B cell (primary cell): ENCODE data around the gene MVB12A. TPM values are rescaled to one million over a fixed set of nuclear protein-coding genes. Genes with fewer than 3 reads are reported as not detected.

Experiments used
- ATAC-seq: fragments of 200-7000 bp; cut with Tn5 transposase; one replicate; pipeline ENCODE4 v1.10.0; 2021; ENCODE audit warnings: low read depth, mild to moderate bottlenecking, moderate number of reproducible peaks, moderate library complexity
- CTCF ChIA-PET: fragments of 350-600 bp; sonication (Branson Sonifier 250); formaldehyde crosslinking; loops from one replicate; lab custom pipeline; 2021; ENCODE audit warnings: antibody characterized with exemption, inconsistent platforms; lab: Charles Lee
- POLR2A ChIA-PET: fragments of 350-600 bp; sonication (Branson Sonifier 250); formaldehyde crosslinking; loops from one replicate; lab custom pipeline; 2021; ENCODE audit warnings: antibody characterized with exemption; lab: Charles Lee
- DNase-seq: peaks from one replicate; pipeline ENCODE4 v3.0.0; 2013
- H2AFZ ChIP-seq: 2 replicates; pipeline ENCODE4 v1.6.1; 2012; ENCODE audit warnings: mild to moderate bottlenecking, low read depth, low read length; ENCODE audit not compliant: insufficient read depth, poor library complexity, severe bottlenecking
- H3K27ac ChIP-seq, 2 donors: 1 replicate in 1 of 2; 2 replicates in 1 of 2; pipeline ENCODE4 v1.5.1; 2012 to 2013; ENCODE audit warnings: low read length in 2 of 2, mild to moderate bottlenecking in 2 of 2, moderate library complexity in 1 of 2
- H3K27me3 ChIP-seq, 4 experiments: fragments of 200-600 bp in 1 of 4; sonication (generic) in 1 of 4; replicated peaks in 1 of 4; 1 replicate in 2 of 4; 2 replicates in 2 of 4; pipeline versions ENCODE4 v1.6.1 to v1.7.0; 2013 to 2016; ENCODE audit warnings: low read length in 3 of 4, mild to moderate bottlenecking in 2 of 4, mixed read lengths in 1 of 4, moderate library complexity in 1 of 4; ENCODE audit not compliant: insufficient read depth in 4 of 4, control insufficient read depth in 3 of 4; ENCODE audit errors: control extremely low read depth in 1 of 4
- H3K36me3 ChIP-seq, 2 experiments: replicated peaks in 1 of 2; 1 replicate in 1 of 2; 2 replicates in 1 of 2; pipeline versions ENCODE4 v1.6.1 to v1.7.1; 2013; ENCODE audit warnings: low read length in 1 of 2; ENCODE audit not compliant: insufficient read depth in 2 of 2, control insufficient read depth in 1 of 2; ENCODE audit errors: control extremely low read depth in 1 of 2, extremely low read depth in 1 of 2
- H3K4me1 ChIP-seq, 2 donors: fragments of 200-600 bp in 1 of 2; sonication (generic) in 1 of 2; 1 replicate in 1 of 2; 2 replicates in 1 of 2; pipeline versions ENCODE4 v1.5.1 to v1.6.1; 2013 to 2017; ENCODE audit warnings: low read length in 2 of 2; ENCODE audit not compliant: control insufficient read depth in 2 of 2, insufficient read depth in 2 of 2
- H3K4me2 ChIP-seq: replicated peaks from 2 replicates; pipeline ENCODE3; 2012; ENCODE audit warnings: mild to moderate bottlenecking, low read depth, low read length; ENCODE audit not compliant: poor library complexity, severe bottlenecking
- H3K4me3 ChIP-seq, 5 experiments: fragments of 200-600 bp in 1 of 5; sonication (generic) in 1 of 5; 1 replicate in 3 of 5; 2 replicates in 2 of 5; pipeline versions ENCODE4 v1.5.1 to v1.7.0; 2011 to 2016; ENCODE audit warnings: low read length in 4 of 5, mild to moderate bottlenecking in 4 of 5, low read depth in 2 of 5, control low read depth in 1 of 5, moderate library complexity in 1 of 5; ENCODE audit not compliant: insufficient read depth in 1 of 5; ENCODE audit errors: control extremely low read depth in 1 of 5, extremely low read depth in 1 of 5
- H3K79me2 ChIP-seq: fragments of 200-600 bp; sonication (generic); one replicate; pipeline ENCODE4 v1.6.0; 2016; ENCODE audit warnings: low read length; ENCODE audit not compliant: control insufficient read depth, insufficient read depth
- H3K9ac ChIP-seq: fragments of 200-600 bp; sonication (generic); 2 replicates; pipeline ENCODE4 v1.6.1; 2017; ENCODE audit warnings: mild to moderate bottlenecking, low read length, moderate library complexity
- H3K9me3 ChIP-seq, 3 donors: one replicate each; pipeline versions ENCODE4 v1.6.1 to v1.7.1; 2013; ENCODE audit warnings: low read length in 2 of 3; ENCODE audit not compliant: control insufficient read depth in 2 of 3, insufficient read depth in 1 of 3; ENCODE audit errors: control extremely low read depth in 1 of 3
- H4K20me1 ChIP-seq: 2 replicates; pipeline ENCODE4 v1.6.0; 2012; ENCODE audit warnings: mild to moderate bottlenecking, low read length; ENCODE audit not compliant: insufficient read depth, control insufficient read depth, poor library complexity, severe bottlenecking
- H3K27ac Mint-ChIP-seq: one replicate; pipeline ENCODE4 v1.8.0; 2021; ENCODE audit warnings: mixed read lengths
- H3K27me3 Mint-ChIP-seq: one replicate; pipeline ENCODE4 v1.8.0; 2021; ENCODE audit warnings: mixed read lengths
- H3K4me1 Mint-ChIP-seq: one replicate; pipeline ENCODE4 v1.8.0; 2021; ENCODE audit warnings: mixed read lengths
- H3K4me3 Mint-ChIP-seq: one replicate; pipeline ENCODE4 v1.8.0; 2021; ENCODE audit warnings: mixed read lengths
- H3K9me3 Mint-ChIP-seq: one replicate; pipeline ENCODE4 v1.8.0; 2022; ENCODE audit warnings: mixed read lengths; ENCODE audit not compliant: insufficient read depth
- EZH2 ChIP-seq: IDR thresholded peaks from 2 replicates; pipeline ENCODE4 v1.6.1; 2012; ENCODE audit warnings: borderline replicate concordance, low read depth, mild to moderate bottlenecking, moderate library complexity, low read length; ENCODE audit not compliant: insufficient read depth, poor library complexity, severe bottlenecking
- WGBS: methylation state at CpG from one replicate; pipeline ENCODE4 v1.1.5; 2013; ENCODE audit warnings: missing lambda C conversion rate; ENCODE audit not compliant: insufficient coverage; 5-methylcytosine and 5-hydroxymethylcytosine counted together
- intact Hi-C: fragments of 100-400 bp; cut with micrococcal nuclease; formaldehyde crosslinking; loops from one replicate; pipeline ENCODE4 v1.10.0; 2022
- polyA plus RNA-seq: library from polyadenylated mRNA; depleted of rRNA; stranded (reverse); fragments of >200 nt; gene quantifications from 2 replicates; pipeline ENCODE4 v1.2.3, GENCODE V29; 2012
- total RNA-seq, 2 donors: library from RNA; stranded (reverse); fragments of 120-200 nt in 1 of 2; gene quantifications; 1 replicate in 1 of 2; 2 replicates in 1 of 2; pipeline versions ENCODE4 v1.2.3 to v1.2.4, GENCODE V29; 2013 to 2022
- TF ChIP-seq, protein P1 (sequence below): fragments of 200-600 bp; IDR thresholded peaks from one replicate; pipeline ENCODE4 v1.8.0; 2022; ENCODE audit warnings: antibody characterized with exemption, mild to moderate bottlenecking

MVB12A gene
- total and polyA plus RNA-seq, 2 donors (not counting 1 experiment from before 2014, with no cell fraction given) = 31.3 to 33.6 TPM

GRCh38 chr19:17414097-17414496 lies 5.8 kb upstream of the MVB12A start:
- no peaks in the 10 kb centered on the region for H4K20me1 ChIP-seq
- H3K9ac ChIP-seq = no peak overlapping the region
- no peak overlapping the region for H3K4me2 ChIP-seq
- no peak overlapping the region for H3K4me3 ChIP-seq
- intact Hi-C loops = no loop called here
- peaks cover 24% of the 10 kb centered on the region for H3K79me2 ChIP-seq
- POLR2A ChIA-PET = no interaction called here
- no peaks in the 10 kb centered on the region for H3K27me3 ChIP-seq
- no peak overlapping the region for H3K27ac Mint-ChIP-seq
- H3K4me1 ChIP-seq = peaks cover 2% of the 10 kb centered on the region in 2 donors
- no peaks in the 10 kb centered on the region for H3K9me3 Mint-ChIP-seq
- no peak overlapping the region for H3K4me3 Mint-ChIP-seq
- no peaks in the 10 kb centered on the region for H3K27me3 Mint-ChIP-seq
- ATAC-seq = no peak
- CTCF ChIA-PET = interaction anchor here (2.2 kb wide), 1 partner anchor 28 kb away, joined by 7 read pairs; no protein-coding TSS in a partner anchor
- H3K27ac ChIP-seq = no peak overlapping the region
- H3K36me3 ChIP-seq = peaks cover 0 to 22% of the 10 kb centered on the region in 2 experiments
- peaks cover 3% of the 10 kb centered on the region for H3K4me1 Mint-ChIP-seq
- 96% methylated on average over 8 of the region's 8 CpGs for WGBS
- H3K9me3 ChIP-seq = no peaks in the 10 kb centered on the region
- TF ChIP-seq, protein P1, sequence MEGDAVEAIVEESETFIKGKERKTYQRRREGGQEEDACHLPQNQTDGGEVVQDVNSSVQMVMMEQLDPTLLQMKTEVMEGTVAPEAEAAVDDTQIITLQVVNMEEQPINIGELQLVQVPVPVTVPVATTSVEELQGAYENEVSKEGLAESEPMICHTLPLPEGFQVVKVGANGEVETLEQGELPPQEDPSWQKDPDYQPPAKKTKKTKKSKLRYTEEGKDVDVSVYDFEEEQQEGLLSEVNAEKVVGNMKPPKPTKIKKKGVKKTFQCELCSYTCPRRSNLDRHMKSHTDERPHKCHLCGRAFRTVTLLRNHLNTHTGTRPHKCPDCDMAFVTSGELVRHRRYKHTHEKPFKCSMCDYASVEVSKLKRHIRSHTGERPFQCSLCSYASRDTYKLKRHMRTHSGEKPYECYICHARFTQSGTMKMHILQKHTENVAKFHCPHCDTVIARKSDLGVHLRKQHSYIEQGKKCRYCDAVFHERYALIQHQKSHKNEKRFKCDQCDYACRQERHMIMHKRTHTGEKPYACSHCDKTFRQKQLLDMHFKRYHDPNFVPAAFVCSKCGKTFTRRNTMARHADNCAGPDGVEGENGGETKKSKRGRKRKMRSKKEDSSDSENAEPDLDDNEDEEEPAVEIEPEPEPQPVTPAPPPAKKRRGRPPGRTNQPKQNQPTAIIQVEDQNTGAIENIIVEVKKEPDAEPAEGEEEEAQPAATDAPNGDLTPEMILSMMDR = no peak
- TF ChIP-seq EZH2 = no peak
- no peak overlapping the region for H2AFZ ChIP-seq
- no peak for DNase-seq

DNA sequence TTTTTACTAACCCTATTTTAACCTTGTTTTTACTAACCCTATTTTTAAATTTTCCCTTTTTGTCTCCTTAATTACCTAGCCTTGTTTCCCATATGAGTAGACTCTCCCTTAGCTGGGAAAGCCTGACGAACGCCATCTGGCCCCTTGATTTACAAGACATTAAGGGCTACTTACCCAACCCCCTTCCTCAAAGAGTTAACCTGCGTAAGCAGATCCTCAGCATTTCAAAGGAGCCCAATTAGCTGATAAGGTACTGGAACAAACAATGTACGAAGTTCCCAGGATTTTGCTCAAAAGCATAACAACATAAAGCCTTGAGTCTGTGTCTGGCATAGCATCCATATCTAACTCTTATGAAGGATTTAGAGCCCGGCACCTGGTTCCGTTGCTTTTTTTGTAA lies 4.7 kb upstream of the MVB12A start:
- H3K9me3 Mint-ChIP-seq = no peaks in the 10 kb centered on the region
- Histone ChIP-seq H4K20me1 (no peaks in the 10 kb centered on the region), H3K9me3 (no peaks in the 10 kb centered on the region), H2AFZ (no peak overlapping the region), H3K36me3 (peaks cover 0 to 22% of the 10 kb centered on the region in 2 experiments), H3K27me3 (no peaks in the 10 kb centered on the region), H3K27ac (no peak overlapping the region), H3K9ac (no peak overlapping the region), H3K4me1 (peaks cover 5 to 8% of the 10 kb centered on the region in 2 donors), H3K4me2 (no peak overlapping the region), H3K79me2 (peaks cover 13% of the 10 kb centered on the region), H3K4me3 (no peak overlapping the region)
- CTCF ChIA-PET = interaction anchor here (1.0 kb wide), 1 partner anchor 12 kb away, joined by 4 read pairs; no protein-coding TSS in a partner anchor
- no peak for ATAC-seq
- H3K27me3 Mint-ChIP-seq = no peaks in the 10 kb centered on the region
- WGBS = 98% methylated on average over 4 of the region's 6 CpGs
- intact Hi-C loops = no loop called here
- POLR2A ChIA-PET = no interaction called here
- H3K27ac Mint-ChIP-seq = no peak overlapping the region
- no peak overlapping the region for H3K4me3 Mint-ChIP-seq
- no peak for DNase-seq
- TF ChIP-seq, protein P1 = no peak
- no peak for TF ChIP-seq EZH2
- peaks cover 11% of the 10 kb centered on the region for H3K4me1 Mint-ChIP-seq
